NCI-H187 (cell line): ENCODE data around the gene NR4A1.

Source experiments
- DNase-seq, 2 experiments: peaks; one replicate each; lab custom pipeline; 2025; lab: John Stamatoyannopoulos, UW

NR4A1 gene

GRCh38 chr12:52058631-52059361 is 7.6 kb downstream of the NR4A1 start:
- no peak for DNase-seq

GRCh38 chr12:52059582-52060497 is 8.6 kb downstream of the NR4A1 start:
- no peak for DNase-seq

DNA sequence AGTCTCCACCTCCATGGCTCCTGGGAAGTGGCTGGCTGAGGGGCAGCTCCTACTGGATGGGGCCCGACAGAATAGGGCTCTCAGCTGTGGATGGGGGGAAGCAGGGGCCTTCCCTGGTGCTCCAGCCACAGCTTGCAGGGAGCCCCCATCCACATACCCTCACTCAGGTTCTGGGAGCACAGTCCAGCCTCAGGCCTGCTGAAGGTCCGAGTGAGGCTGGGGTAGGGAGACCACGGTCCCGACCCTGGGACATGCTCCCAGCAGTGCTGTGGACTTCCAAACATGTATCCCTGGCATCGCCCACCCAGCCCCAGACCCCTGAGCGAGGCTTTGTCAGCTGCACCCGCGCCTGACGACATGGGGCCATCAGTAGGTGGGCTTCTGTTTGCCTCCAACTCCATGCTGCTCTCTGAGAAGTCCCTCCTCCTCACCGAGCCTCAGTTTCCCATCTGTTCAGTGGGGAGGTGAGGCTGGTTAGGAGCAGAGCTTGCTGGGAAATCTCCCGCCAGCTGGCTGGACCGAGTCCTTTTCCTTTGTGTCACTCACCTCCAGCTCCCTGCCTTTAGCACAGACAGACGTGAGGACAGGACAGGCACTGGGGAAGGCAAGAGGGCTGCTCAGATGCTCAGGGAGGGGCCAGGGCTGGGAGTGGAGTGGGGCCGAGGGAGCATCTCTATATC is 9.4 kb downstream of the NR4A1 start:
- DNase-seq = no peak

GRCh38 chr12:52061470-52062166 is 10.4 kb downstream of the NR4A1 start:
- no peak for DNase-seq

DNA sequence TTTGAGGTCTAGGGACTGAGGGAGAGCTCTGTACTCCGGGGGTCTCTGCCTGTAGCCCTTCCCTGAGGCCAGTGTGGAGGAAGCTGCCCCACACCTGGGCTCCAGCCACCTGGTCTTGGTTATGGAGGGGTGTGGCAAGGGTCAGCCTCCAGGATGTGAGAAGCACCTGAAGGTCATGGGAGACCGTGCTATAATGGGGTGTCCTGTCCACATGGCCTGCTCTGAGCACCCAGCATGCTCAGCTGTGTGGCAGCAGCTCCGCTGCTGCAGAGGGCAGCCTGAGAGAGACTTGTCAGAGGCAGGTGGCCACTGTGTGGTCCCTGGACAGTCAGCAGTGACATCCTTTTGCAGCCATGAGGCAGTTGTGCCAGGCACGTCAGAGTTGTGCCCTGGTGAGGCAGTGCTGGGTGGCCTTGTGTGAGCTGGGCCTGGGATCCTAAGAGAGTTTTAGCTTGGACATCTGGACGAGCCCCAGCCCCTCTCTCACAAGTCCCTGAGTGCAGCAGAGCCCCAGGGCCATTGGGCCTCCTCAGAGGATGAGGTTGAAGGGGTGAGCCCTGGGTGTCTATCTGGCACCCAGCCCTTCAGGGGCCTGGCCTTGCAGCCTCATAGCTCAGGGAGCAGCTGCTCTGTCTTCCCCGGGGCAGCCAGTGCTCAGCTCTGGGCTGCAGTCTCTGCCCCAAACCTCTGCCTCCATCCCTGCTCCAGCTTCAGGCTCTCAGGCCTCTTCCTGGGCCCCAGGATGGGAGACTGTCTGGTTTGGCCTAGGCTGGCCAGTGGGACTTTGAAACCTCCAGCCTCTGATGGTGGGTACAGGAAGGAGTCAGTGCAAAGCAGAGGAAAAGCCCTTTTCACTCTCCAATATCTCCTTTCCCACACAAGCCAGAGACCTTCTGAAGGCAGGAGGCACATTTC is 11.2 kb downstream of the NR4A1 start:
- DNase-seq = no peak

DNA sequence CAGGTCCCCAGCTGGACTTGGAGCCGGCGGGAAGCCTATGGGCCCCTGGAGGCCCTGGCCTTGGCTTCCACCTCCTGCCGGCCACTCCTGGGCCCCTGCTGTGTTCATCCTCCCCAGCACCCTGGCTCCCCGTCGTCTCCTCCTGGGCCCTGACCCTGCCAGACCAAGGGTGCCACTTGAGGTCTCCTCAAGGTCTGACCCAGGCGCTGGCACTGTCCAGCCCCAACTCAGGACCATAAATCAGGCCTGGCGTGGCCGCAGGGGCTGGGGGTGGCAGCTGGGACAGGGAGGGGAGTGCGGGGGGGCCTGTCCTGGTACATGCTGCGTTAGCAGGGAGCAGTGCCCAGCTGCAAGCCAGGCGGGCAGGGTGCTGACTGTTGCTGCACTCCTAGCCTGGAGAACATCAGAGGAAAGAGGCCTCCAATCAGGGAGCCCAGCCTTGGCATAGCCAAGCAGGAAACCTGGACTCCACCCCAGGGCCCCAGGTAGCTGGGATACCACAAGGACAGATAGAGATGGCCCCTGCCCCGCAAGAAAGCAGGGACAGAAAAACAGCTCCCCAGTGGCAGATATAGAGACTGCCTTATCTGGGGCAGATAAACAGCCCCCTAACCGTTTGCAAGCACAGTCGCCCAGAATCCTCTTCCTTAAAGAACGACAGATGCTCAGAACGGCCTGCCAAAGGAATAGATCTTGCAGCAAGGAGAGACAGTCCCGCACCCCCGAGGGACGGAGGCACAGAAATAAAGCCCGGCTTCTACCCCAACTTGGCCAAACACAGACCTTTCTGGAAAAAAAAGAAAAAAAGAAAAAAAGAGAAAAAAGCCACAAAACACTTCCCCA is 12.1 kb downstream of the NR4A1 start:
- no peak for DNase-seq

GRCh38 chr12:52063981-52064649 is 12.9 kb downstream of the NR4A1 start:
- no peak for DNase-seq

DNA sequence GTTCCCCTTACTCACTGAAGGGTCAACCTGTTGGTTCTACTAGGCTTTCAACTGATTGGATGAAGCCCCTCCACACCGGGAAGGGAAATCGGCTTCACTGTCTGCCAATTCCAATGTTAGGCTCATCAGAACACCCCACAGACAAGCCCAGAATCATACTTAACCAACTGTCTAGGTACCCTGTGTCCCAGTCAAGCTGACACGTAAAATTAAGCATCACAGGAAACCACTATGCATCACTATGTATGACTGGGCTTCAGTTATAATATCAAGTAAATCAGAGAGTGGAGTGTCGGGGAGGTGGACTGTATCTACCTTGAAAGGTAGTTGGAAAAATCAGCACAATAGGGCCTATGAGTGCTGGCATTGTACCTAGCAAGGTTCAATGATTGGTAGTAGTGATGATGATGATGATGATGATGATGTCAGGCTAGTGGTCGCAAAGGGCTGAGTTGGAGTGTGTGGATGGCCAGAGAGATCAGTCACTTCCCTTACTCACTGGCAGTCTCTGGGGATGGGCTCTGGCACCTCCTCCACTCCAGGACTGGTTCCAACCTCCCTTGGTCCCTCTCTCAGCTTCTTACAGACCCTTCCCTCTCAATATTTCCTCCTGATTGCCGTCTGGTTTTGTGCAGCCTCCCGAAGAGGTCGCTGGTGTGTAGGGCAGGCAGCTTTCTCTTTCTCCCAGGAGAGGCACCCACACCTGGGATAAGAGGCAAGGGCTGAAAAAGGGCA is 15.3 kb downstream of the NR4A1 start:
- no peak for DNase-seq

DNA sequence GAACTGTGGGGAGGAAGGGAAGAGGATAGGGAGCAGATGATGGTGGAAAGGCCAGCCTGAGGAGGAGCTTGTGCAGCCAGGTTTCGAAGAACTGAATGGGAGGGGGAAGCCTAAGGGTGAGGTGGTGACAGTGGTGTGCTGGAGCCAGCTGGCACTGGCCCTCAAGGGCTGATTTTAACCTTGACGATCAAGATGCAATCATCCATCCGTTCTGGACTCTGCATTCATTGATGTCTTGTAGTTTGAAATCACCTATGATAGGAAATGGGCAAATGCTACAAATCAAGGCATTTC is 15.8 kb downstream of the NR4A1 start:
- DNase-seq = no peak

DNA sequence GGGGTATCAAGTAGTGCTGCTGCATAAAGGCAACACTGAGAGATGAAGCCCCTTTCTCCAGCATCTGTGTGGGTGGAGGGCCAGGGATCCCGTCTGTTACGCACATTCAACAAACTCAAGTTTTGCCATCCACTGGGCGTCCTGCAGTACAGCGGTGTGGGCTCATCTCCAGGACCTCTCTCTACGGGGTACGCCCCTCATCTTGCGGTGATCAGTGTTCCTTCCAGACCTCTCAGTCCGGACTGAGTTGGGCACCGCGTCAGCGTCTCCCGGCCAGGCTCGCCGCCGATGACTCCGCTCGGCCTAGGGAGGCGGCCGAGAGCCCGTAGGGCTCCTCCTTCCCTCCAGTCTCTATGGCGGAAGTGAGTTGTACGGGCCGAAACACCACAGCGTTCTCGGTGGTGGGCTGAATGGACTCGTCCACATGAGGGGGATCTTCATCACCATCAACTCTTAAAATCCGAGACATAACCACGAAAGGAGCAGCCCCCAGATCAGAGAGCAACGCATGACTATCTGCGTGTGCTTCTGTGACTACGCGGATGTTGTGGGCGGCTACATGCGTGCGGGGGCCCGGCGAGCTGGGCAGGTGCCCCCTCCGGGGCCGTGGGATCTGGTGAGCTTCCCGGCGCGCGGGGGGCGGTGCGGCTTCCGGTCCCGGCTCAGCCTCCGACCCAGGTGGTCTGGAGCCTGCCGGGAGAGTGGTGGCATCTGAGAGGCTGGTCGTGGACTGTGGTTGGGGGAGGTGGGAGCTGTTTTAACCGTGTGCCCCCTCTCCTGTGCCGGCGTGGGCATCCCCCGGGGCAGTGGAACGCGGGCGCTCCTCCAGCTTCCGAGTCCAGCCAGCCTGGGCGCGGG is 18.3 kb downstream of the NR4A1 start, which contains the start of gene ATG101:
ATG101 (plus strand) TSS at position 652 of the 858 bp plus-strand sequence. CDS start 3,673 bp downstream, outside the sequence.
- peak; percentile 90 to 95 for DNase-seq

DNA sequence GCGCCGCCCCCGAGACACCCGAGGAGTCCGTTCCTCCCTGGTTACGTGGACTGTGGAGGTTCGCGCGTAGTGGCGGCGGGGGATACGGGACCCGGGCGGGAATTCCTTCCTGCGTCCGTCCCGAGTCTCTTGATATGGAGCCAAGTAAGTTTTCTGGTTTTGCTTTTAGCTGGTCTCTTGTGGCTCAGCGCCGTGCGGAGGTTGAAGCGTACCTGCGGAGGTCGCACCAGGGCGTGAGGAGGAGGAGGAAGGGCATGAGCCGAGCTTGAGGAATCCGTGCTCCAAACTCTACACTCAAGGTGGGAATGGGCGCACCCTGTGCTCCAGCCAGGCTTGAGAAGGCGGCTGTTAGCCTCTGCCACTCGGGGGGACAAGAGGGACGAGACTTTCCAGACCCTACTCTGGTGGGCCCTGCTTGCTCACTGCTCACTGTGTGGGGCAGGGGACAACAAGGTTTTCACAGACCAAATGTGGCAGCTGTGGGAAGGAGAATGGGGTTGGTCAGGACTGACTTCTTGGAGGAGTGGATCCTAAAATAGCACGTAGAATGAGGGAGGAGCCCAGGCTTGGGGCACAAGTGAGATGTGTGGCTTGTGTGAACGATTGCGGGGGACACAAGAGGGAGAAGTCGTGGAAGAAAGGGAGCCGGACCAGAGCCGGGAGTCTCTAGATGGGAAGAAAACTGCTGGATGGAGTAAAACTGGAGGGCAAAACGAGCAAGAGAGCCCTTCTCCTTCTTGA is 19.1 kb downstream of the NR4A1 start:
- no peak for DNase-seq

DNA sequence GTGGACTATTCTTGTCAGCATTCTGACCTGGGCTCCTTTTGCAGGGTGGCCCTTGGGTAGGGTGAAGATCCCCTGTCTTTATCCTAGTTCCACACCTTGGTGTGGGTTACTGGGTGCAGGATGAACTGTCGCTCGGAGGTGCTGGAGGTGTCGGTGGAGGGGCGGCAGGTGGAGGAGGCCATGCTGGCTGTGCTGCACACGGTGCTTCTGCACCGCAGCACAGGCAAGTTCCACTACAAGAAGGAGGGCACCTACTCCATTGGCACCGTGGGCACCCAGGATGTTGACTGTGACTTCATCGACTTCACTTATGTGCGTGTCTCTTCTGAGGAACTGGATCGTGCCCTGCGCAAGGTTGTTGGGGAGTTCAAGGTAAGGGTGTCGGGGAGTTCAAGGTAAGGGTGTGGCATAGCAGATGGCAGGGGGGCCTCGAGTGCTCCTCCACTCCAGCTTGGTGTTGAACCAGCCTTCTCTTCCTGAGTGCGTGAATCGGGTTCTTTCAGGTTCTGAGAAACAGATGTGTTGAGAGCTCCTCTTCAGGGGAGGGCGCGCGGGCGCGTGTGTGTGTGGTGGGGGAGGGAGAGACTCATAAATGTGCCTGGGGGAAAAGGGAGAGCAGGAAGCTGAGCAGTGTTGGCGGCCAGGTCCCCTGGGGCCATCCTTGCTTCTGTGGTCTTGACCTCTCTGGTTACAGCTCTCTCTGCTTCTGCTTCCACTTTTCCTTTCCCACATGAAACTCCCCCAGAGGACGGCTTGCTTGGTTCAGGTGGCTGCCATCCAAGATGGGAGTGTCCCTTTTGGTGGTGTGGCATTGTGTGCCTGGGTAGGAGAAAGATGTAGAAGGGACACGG is 22.5 kb downstream of the NR4A1 start:
- DNase-seq = peak; percentile 88 to 90

DNA sequence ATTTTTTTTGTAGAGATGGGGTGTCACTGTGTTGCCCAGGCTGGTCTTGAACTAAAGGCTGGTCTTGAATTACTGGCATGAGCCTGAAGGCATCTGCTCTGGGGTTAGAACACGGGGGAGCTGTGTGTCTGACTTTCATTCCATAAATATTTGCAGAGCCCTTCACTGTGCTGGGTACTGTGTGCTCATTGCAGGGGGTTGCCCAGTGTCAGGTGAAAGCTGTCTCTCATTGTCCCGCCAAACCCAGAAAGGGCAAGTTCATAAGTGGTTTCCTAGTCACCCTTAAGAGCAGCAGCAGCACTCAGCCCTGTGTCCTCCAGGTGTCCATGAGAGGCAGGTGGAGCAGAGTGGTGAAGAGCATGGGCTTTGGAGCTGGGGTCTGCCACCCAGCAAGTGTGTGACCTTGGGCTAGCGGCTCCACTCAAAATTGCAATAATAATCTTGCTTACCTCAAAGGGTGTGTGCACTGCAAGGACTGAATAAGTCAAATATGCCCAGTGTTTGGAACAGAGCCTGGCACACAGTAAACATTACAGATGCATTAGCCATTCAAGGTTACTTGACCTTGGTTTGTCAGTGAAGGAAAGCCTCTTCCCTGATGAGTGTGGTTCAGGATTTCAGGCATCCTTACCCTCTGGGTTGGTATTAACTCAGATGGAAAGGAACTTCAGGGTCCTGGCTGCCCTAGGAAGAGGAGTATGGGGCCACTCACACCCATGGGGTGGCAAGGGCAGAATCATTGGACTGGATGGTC is 23.9 kb downstream of the NR4A1 start:
- peak; percentile 72 to 85 for DNase-seq

GRCh38 chr12:52076811-52077210 is 25.6 kb downstream of the NR4A1 start:
- DNase-seq = no peak

DNA sequence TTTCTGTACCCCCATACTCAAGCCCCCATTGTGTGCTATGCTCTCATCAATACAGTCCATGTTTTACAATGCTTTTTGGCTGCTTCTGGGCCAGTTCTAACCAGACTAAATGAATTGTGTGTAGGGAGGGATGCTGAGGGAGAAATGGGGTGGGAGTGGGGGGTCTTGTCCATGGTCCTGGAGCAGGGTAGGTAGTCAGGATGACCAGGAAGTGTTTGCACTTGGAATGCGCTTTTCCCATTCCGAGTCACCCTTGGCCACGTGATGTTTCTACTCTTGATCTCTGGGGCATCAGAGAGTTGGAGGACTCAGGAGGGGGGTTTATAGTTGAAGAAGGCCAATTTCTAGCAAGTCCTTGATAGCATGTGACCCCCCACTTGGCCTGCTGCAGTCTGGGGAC is 27.0 kb downstream of the NR4A1 start:
- DNase-seq = no peak
